ENCODE results near the gene DTX1.

GRCh38 chr12:113095405-113095804 is 38.9 kb downstream of the DTX1 start:
- TF ChIP-seq CTCF (IDR thresholded peaks at IDR 0.05): no peak
- TF ChIP-seq POLR2A (IDR thresholded peaks at IDR 0.05): no peak
